Endothelial cell of umbilical vein (primary cell): ENCODE data around the gene FTH1.

Experiments used
- EZH2 ChIP-seq: IDR thresholded peaks from 2 replicates; pipeline ENCODE4 v1.6.1; 2012; ENCODE audit warnings: borderline replicate concordance, low read depth, mild to moderate bottlenecking, moderate library complexity, low read length, inconsistent platforms; ENCODE audit not compliant: severe bottlenecking
- GATA2 ChIP-seq: IDR thresholded peaks from 2 replicates; pipeline ENCODE4 v1.7.0; 2011; ENCODE audit warnings: low read depth, mild to moderate bottlenecking, moderate library complexity, mixed read lengths, low read length; ENCODE audit not compliant: insufficient read length, insufficient read depth
- POLR2A ChIP-seq: IDR thresholded peaks from 2 replicates; pipeline ENCODE4 v1.6.1; 2012; ENCODE audit warnings: low read depth, mild to moderate bottlenecking, control low read depth, low read length
- TF ChIP-seq, protein P1 (sequence below), 2 donors: IDR thresholded peaks; 1 replicate in 1 of 2; 2 replicates in 1 of 2; pipeline ENCODE4 v1.5.1; 2011; ENCODE audit warnings: low read length in 2 of 2, mild to moderate bottlenecking in 2 of 2, moderate library complexity in 2 of 2, control low read depth in 1 of 2, inconsistent platforms in 1 of 2, low read depth in 1 of 2; ENCODE audit not compliant: insufficient read depth in 1 of 2; ENCODE audit errors: extremely low read depth in 1 of 2
- TF ChIP-seq, protein P2 (sequence below): IDR thresholded peaks from 2 replicates; pipeline ENCODE4 v1.6.1; 2011; ENCODE audit not compliant: insufficient read depth, insufficient read length

DNA sequence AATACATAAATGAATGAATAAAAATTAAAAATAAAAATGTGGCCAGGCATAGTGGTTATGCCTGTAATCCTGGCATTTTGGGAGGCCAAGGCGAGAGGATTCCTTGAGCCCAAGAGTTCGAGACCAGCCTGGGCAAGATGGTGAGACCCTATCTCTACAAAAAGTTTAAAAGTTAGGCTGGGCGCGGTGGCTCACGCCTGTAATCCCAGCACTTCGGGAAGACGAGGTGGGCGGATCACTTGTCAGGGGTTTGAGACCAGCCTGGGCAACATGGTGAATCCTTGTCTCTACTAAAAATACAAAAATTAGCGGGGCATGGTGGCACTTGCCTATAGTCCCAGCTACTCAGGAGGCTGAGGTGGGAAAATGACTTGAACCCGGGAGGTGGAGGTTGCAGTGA lies 27.0 kb downstream of the FTH1 start:
- TF ChIP-seq, protein P1, sequence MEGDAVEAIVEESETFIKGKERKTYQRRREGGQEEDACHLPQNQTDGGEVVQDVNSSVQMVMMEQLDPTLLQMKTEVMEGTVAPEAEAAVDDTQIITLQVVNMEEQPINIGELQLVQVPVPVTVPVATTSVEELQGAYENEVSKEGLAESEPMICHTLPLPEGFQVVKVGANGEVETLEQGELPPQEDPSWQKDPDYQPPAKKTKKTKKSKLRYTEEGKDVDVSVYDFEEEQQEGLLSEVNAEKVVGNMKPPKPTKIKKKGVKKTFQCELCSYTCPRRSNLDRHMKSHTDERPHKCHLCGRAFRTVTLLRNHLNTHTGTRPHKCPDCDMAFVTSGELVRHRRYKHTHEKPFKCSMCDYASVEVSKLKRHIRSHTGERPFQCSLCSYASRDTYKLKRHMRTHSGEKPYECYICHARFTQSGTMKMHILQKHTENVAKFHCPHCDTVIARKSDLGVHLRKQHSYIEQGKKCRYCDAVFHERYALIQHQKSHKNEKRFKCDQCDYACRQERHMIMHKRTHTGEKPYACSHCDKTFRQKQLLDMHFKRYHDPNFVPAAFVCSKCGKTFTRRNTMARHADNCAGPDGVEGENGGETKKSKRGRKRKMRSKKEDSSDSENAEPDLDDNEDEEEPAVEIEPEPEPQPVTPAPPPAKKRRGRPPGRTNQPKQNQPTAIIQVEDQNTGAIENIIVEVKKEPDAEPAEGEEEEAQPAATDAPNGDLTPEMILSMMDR (IDR thresholded peaks at IDR 0.05; ENCODE audit: extremely low read depth in 1 of 2, insufficient read depth in 1 of 2, low read depth in 1 of 2, low read length in 2 of 2), result no peak
- TF ChIP-seq GATA2, result no peak
- TF ChIP-seq POLR2A, result no peak
- TF ChIP-seq, protein P2, sequence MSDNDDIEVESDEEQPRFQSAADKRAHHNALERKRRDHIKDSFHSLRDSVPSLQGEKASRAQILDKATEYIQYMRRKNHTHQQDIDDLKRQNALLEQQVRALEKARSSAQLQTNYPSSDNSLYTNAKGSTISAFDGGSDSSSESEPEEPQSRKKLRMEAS, result no peak
- TF ChIP-seq EZH2, result no peak
